EH (cell line): ENCODE data around the gene PTPRR.

Experiments
- DNase-seq: peaks from one replicate; pipeline ENCODE4 v3.0.0-alpha.2; 2015; ENCODE audit warnings: low read depth

The PTPRR gene

DNA sequence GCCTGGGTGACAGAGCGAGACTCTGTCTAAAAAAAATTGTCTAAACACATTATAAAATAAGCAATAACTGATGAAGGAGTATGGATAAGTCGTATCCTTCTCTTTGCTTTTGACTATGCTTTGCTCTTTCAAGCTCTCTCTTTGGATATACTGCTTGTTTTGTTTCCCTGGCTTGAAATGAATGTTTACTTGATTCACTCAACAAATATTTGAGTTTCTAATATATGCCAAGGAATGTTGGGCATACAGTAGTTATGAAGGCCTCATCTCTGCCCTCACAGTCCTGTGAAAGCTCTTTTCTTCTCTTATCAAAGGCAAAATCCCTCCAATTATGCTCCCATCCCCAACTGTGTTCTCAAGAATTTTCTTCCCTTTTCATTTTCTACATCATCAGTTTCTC lies 123.5 kb downstream of the PTPRR start:
- no peak for DNase-seq

DNA sequence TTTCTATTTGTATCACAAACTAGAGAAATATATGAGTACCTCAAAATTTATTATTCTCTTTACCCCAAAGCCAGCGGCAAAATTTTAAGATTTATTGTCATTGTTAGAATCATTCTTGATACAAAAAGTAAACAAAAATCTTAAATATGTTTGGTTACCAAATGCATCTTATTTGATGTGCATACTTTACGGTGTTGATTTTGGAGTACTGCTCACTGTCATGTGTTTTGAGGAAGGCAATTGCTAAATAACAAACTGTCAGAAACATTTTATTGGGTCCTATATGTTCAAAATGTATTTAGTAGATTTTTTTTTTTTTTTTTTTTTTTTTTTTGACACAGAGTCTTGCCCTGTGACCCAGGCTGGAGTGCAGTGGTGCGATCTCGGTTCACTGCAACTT lies 124.9 kb downstream of the PTPRR start:
- DNase-seq = no peak

DNA sequence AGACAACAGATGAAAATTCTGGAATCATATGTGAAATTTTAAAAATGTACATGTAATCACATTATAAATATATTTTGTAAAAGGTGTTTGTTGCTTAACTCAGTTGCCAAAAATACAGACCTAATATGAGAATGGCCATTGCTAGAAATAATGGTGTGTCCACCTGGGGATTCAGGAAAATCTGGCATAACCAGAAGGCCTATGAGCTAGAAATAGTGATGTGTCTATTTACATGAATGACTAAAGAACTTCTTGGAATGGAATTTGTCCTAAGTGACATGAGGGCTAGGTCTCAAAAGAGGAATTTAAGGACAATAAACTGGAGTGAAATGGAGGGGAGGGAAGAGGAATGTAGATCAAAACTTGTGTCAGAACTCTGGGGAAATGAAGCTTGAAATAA lies 126.4 kb downstream of the PTPRR start:
- no peak for DNase-seq

DNA sequence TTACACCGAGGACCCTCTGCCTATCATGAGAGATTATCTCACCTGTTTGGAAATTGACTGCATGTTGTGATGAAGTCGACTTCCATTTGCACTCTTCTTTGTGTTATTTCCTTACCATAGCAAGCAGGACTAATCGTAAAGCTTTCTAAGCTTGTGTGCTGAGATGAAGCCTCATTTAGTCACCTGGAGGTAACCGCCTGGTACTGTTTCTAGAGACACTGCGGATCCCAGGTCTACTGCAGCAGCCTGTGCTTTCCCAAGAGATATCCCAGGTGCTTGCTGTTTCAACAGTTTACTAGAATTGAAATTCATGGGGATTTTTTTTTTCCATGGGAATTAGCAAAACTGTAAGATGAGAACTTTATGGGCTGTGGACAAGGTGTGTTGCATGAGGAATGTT lies 131.8 kb downstream of the PTPRR start:
- DNase-seq = no peak

DNA sequence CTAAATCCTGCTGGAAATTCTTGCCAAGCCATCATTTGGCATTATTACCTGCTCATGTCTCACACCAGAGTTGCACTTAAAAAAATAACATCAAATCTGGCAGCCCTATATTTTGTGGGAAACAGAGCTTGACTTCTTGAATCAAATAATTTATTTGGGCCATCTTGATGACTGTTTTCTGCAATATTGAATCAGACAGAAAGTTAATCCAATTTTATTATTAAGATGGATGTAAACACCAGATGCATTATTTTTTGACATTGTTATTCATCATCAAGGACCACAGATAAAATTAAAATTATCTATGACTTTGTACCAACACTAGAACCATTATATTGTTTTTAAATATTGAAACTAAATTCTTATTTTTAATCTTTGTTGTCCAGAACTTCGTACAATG lies 132.9 kb downstream of the PTPRR start:
- no peak for DNase-seq

DNA sequence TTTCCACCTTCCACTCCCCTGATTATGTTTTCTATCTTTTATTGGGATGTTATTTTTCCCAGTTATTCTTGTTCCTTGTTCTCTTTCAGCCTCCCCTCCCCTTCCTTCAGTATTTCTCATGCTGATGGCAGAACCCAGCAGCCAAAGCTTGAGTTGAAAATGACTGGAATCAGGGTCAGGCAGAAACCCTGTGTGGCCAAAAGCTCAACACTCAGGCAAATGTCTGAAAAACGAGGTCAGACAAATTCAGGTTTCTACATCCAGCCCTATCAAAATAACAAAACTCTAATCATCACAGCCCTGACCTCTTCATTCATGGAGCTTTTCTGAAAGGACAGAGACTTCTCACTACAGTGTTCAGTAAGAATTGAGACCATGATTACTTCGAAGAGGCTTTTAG lies 134.6 kb downstream of the PTPRR start:
- DNase-seq = no peak

DNA sequence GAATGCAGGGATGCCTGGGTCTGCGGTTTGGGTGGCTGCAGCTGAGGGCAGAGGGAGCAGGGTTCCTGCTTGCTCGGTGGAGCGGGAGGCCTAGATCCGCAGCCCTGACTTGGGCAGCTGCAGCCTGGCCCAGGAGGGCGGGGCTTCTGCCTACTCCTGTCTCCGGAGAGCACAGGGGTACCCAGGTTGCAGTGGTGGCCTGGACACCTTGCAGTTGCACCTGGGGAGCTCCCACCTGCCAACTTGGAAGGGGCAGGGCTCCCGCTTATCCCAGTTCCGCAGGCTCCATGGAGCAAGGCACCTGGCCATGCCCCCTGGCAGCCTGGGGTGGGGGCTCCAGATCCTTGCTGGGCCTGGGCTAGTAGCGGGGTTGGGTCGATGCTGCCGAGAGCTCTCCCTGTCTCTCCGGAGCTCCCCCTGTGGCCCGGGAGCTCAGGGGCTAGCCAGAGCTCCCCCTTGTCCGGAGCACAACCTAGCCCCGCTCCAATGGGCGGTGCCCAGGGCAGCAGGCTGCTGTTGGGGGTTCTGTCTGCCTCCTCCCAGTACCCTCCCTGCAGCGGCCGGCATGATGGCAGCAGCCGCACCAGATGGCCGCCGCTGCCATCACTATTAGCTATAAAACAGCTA lies 136.4 kb downstream of the PTPRR start:
- DNase-seq = no peak

DNA sequence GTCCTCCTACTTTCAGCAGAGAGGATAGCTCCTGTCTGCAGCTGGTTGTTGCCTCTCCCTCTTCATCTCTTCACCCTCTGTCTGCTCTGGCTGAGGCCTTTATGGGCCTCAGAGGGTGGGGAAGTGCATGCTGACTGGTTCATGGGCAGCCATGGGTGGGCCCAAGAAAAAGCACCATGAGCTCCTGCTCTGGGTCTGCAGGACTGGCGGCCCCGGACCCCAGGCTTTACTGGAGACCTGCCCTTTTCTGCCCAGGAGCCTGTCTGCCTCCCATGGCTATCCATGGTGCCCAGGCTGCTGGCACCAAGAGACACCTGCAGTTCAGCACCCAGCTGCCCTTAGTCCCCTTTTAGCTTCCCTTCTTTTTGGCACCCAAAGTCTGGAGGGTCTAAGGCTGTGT lies 137.1 kb downstream of the PTPRR start:
- DNase-seq = no peak

DNA sequence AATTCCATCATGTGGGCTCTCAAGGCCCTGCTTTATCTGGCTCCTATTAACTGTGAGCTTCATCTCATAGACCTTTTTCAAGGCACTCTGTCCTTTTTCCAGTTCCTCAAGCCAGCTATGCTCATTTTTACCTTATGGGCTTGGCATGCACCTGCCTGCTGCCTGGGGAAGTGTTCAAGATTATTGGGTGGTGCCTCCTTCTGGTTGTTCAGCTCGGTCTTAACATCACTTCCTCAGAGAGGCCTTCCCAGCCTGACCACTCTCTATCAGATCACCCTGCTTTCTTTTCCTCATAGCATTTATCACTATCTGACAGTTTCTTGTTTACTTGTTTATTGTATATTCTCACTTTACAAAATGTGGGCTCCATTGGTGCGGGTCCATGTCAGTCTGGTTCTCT lies 141.3 kb downstream of the PTPRR start:
- no peak for DNase-seq

DNA sequence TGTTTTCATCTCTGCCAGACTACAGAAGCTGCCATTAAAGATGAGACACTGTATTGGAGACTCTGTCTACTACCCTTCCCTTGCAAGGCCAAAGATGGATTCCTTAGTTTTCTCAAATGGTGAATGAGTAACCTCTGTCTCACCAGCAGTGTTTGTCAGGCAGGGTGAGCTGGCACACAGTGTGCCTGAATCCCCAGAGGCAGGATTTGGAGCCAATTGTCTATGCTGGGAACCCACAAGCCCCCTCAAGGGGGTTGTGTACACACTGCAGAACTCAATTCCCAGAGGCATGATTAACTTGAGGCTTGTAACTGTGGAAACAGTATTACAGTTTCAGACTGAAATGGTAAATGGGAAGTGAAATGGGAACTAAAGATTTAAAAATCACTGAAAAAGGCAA lies 146.5 kb downstream of the PTPRR start:
- no peak for DNase-seq

DNA sequence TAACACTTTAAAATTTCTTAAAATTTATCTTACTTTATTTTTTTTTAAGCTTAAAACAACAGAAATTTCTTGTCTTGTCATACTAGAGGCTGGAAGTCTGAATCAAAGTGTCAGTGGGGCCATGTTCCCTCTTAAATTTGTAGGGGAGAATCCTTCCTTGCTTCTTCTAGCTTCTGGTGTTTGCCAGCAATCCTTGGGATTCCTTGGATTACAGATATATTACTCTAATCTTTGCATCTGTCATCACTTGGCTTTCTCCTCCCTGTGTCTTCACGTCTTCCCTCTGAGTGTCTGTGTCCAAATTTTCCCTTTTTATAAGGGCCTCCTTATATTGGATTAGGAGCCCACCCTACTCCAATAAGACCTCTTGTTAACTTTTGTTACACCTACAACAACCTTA lies 147.7 kb downstream of the PTPRR start:
- no peak for DNase-seq

DNA sequence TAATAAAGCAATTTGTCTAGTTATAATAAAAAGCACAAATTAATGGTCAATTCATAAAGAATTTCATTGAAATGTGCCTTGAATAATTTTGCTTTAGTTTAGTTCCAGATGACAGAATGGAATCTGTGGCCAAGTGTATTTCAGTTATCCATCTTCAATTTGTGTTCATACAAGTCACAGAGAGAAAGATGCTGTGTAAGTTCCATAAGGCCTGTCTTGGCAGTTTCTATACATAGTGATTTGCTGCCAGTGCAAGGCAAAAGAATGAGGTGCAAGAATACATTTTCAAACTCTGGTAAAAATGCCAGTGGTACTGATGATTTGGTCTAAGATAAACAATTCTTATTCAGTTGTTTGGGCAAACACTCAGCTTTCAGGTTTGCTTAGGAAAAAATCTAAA lies 149.0 kb downstream of the PTPRR start:
- DNase-seq = no peak

DNA sequence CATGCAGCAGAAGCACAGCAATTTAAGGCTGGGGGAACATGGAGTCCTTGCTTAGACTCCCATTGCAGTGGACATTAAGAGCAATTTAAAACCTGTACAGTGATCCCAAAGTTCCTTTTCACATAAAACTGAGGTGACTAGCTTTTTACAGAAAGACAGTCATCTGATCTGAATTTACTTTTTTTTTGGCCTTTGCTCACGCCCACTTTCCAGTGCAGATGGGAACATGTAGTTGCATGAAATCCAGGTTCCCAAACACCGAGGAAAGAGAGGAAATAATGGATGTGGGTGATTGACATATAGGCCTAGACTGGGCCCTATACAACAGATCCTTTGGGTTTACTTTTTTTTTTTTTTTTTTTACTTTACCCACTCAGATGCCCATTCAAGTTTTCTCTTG lies 156.9 kb downstream of the PTPRR start:
- DNase-seq = no peak

DNA sequence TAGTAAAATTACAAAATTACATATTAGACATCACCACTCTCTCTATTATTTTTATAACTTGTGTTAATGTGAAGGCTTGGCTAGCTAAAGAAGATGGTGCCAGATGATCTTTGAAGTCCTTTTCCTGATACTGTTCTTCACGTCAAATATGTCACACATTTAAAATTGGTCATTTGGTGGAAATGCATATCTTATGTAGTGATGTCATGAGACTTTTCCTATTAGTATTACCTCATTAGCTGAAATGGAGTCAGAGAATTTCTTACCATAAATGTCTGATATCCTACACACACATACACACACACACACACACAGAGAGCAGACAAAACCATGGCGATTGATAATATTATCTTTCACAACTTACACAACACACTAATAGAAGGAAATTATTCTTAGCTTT lies 158.5 kb downstream of the PTPRR start:
- DNase-seq = no peak

DNA sequence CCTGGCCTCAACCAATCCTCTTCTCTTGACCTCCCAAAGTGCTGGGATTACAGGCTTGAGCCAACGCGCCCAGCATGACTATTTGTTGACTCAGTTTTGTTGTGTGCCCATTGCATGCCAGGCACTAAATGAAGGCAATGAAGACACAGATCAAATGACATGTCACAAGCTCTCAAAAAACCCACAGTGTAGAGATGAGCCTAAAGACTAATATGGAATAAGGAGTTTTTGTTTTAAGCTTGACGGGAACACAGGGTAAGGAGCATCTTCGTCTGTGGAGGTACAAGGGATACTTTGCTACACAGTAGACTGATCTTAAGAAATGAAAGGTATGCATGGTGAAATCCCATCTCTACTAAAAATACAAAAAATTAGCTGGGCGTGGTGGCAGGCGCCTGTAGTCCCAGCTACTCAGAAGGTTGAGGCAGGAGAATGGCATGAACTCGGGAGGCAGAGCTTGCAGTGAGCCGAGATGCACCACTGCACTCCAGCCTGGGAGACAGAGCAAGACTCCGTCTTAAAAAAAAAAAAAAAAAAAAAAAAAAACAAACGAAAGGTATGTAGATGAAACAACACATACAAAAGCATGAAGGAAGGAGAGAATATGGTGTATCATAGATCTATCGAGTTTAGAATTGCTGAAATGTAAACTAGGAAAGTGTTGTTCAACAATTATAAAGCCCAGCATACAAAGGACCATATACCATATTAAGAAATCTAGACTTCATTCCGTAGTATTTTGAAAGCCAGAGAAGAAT lies 161.2 kb downstream of the PTPRR start:
- no peak for DNase-seq

DNA sequence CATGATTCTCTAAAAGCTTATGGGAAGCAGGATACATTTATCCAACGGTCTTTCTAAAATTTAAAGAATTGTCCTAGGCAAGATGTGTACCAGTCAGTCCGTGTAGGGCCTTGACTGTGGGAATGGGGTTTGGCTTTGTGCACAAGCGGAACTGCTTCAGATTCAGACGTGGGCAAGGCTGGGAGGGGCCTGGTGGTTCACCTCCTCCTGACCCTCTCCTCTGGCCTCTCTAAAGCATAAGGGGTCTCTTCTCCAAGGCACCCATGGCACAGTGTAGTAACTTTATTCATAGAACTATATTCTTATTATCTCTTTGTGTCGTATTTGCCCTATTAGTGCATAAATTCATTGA lies 162.1 kb downstream of the PTPRR start:
- DNase-seq = no peak

DNA sequence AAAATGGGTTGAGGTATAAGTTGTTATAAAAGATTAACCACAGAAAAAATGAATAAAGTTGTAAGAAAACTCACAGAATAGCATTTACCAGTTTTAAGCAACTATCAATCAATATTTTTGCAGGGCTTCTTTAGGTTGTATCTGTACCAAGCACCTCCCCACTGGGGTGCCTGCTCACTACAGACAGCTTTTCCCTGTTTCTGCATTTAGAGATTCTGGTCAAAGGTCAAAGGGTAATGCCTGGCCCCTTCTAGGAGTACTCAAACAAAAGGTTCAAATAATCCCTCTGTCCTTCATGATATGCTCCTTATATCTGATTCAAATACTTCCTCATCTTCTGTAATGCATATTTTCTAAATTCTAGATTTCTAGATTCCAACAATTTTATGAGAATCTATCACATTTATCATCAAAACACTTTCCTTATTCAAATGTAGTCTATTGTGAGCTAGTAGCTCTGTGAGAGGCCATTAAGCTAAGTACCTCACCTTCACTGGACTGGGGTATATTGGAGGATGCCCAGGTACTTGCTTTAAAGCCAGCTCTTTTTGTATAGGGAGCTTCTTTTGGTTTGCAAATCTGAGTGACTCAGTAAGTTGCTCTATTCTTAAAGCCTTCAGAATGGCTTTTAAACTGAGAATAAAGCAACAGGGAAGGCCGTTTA lies 162.6 kb downstream of the PTPRR start:
- DNase-seq = no peak

DNA sequence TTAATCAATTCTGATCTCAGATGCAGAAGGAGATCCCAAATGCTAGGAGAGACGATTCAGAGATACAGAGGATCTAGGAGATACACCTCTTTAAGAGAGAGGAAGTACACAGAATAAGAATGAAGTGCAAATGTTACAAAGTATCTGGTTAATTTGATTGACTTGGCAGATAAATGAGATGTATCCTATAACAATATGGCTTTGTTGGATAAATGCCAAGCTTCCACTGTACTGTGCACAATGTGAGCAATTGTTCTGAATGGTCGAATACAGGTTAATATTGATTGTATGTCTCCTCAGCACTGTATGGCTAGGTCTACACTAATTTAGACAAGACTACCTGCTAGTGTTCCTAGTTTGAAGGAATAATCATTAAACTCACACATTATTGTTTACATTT lies 163.7 kb downstream of the PTPRR start:
- DNase-seq = no peak

DNA sequence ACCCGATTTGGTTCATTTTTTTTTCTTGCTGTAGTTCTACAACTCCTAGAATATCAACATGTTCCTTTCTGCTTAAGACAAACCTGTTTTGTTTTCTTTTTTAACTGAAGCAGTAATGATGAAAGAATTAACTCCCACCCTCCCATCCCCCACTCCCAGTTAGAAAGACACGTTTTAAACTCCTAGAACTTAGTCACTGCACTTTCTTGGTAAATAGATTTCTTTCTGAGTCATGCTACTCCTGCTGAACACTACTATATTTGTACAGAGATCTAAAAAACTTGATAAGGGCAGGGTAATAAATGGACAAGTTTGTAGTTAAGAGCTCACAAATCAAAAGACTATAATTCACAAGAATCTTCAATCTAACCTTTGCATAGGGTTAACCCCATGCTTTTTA lies 164.4 kb downstream of the PTPRR start:
- DNase-seq = peak; percentile 45

DNA sequence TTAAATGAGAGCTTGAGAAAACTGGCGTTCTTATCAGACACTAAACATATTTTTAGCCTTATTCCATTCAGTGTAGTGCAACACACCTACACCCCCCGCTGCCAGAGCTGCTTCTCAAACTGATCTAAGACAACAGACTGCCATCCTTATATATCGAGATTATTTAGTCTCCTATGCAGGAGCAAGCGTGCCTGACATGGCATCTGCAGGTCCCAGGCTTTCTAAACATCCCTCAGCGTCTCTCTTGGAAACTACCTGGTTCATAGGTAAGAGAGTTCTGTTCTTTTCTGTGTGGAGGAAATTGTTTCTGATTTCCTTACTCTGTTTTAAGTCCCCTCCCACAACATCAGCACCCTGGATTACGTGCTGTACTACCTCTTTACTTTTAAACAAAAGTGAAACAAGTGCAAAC lies 166.2 kb downstream of the PTPRR start:
- no peak for DNase-seq

DNA sequence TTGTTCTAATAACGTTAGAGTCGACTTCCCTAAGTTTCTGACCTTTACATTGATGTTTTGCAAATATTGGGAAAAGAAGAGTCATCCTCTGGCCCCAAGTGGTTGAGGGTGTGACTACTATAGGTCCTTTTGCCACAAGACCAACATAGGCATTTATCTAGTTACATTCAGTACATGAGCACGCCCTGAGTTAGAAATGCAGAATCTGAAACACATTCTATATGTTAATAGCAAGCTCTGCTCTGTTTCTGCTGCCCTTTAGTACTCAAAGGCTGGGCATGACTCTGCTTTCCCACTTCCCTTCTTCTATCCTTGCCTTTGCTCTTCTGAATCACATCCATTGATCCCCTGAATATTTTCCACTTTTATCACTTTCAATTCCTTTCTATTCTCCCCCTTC lies 168.2 kb downstream of the PTPRR start:
- DNase-seq = no peak

DNA sequence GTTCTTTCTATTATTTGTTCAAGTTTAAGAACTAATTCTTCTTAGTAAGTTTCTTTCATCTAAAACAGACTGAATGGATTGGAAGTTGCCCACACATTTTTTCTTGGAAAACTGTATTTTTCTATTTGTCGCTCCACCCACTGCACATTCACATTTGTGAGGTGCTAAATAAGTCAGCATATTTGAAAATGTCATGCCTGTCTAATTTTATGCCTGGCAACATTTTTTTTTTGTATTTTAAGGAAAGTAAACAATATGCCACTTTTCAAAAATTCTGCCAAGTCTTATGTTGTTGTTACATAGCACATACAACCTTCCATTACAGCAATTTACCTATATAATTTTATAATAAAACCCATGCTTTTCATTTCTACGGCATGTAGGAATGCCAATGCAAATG lies 170.6 kb downstream of the PTPRR start:
- DNase-seq = no peak

DNA sequence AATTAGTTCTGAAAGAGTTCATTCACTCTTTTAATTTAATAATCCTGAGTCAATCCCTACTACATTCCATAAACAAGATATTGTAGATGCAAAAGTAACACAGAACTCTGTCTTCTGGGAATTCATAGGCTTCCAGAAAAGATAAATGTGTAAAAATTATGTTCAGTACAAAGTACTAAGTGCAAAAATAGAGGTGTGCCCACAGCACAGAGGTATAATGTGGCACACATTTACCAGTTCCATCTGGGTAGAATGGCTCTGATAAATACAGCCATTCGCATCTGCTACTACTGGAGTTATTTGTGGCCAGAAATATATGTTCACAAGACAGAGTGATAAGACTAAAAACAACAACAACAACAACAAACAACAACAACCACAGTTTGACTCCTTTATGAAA lies 171.7 kb downstream of the PTPRR start:
- DNase-seq = no peak
